ENCODE data around the gene CHPF.
A peak's percentile ranks its signal among the peaks of the same experiment; 100 is the strongest.

Gene CHPF

DNA sequence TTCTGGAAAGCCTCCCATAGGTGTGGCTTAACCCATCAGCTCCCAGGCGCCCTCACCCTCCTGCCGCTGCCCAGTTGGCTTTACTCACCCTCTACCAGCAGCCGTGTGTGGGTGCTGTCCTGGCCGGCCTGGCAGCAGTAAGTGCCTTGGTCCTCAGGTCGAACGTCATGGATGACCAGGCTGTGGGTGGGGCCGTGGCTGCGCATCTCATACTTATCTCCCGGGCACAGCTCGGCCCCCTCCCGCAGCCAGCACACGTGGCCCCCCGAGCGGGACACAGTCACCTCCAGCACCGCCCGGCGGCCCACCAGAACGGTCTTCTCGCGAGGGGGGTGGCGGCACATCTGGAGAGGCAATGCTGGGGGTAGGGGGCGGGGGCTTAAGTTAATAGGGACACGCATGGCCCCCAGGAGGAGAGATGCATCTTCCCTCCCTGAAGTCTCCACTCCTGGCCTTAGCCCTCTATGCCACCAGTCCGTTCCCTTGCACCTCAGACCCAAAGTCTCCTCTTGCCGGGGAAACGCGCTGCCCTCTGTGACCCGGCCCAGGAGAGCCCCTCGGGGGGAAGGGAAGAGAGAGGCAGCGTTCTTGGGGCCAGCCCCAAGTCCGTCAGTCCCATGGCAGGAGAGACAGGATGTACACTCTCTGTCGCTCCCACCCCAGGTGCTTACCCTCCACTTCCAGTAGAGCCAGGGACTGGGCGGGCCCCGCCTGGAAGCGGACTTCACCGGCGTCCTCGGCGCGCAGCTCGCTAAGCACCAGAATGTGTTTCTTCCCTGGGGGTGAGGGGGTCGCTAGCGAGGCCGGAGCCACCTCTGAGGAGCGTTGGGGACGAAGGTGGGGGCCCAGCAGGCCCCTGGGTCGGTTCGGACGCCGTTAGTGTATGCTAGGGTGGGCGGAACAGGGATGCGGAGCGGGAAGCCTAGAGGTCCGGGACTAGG, 8.1 kb upstream of the CHPF start:
- DNase-seq (ENCODE audit: low read depth, low spot score) = no peak

- no peak for DNase-seq (ENCODE audit: low read depth, low spot score)
Observed at GRCh38 chr2:219549619-219550018, 6.0 kb upstream of the CHPF start.

GRCh38 chr2:219548990-219549389, 5.4 kb upstream of the CHPF start:
- no peak for DNase-seq (ENCODE audit: low read depth, low spot score)

DNA sequence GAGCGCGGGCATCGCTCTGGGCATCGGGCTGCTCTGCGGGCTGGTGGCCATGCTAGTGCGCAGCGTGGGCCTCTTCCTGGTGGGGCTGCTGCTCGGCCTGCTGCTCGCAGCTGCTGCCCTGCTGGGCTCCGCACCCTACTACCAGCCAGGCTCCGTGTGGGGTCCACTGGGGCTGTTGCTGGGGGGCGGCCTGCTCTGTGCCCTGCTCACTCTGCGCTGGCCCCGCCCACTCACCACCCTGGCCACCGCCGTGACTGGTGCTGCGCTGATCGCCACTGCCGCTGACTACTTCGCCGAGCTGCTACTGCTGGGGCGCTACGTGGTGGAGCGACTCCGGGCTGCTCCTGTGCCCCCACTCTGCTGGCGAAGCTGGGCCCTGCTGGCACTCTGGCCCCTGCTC, 4.0 kb upstream of the CHPF start:
- DNase-seq (ENCODE audit: low read depth, low spot score) = no peak

- DNase-seq (ENCODE audit: low read depth, low spot score) = no peak
Observed at GRCh38 chr2:219545943-219546352, 2.3 kb upstream of the CHPF start.

DNA sequence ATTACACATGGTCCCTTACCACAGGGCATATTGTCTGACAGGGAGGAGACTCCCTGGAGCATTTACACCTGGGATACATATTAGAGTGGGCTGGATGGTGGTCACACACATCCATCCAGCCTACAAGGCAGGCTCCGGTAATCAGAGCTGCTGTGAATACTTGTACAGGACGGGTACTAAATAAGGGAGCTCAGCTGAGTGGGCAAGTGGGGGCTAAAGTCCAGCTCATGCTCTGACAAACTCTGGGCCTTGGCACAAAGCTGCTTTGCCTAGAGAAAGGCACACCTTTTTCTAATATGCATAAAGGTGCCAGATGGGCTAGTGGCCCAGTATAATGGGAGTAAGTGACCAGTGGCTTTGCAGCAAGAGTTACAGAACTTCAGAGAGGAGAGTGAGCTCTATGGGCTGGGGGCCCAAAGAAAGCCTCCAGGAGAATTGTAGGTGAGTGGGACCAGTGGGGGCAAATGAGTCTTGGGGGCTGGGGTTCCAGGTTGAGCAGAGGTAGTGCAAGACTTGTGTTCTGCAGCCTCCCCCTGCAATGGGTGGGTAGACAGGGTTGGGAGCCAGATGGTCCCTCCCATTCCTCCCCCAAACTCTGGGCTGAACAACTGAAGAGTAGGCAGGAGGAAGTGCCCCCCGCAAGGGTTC, 1.8 kb upstream of the CHPF start:
- no peak for DNase-seq (ENCODE audit: low read depth, low spot score)

GRCh38 chr2:219544567-219544966, 958 bp upstream of the CHPF start:
- no peak for DNase-seq (ENCODE audit: low read depth, low spot score)

GRCh38 chr2:219542931-219543595, 546 bp downstream of the CHPF start:
- no peak for DNase-seq (ENCODE audit: low read depth, low spot score)

DNA sequence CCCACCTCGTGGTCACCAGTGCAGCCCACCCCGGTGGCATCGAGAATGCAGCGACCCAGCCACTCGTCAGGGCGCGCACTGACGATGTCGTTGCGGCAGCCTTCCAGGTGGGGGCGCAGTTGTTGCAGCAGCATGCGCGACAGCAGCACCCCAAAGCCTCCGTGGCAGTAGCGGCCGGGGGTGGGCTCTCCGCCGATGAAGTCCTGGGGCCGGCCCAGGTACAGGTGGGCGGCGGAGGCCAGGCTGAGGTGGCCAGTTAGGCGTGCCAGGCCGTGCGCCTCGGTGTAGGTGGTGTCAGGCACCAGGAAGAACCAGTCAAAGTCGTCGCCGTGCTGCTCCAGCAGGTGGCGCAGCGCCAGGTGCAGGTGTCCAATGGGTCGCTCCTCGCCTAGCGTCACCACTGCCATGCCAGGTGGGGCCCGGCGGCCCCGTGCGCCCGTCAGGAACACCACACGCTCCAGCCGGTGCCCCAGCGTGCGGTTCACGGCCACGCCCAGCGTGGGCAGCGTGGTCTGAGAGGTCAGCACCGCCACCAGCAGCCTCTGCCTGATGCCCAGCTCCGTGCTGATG, 1.9 kb downstream of the CHPF start:
- DNase-seq (ENCODE audit: low read depth, low spot score) = no peak

DNA sequence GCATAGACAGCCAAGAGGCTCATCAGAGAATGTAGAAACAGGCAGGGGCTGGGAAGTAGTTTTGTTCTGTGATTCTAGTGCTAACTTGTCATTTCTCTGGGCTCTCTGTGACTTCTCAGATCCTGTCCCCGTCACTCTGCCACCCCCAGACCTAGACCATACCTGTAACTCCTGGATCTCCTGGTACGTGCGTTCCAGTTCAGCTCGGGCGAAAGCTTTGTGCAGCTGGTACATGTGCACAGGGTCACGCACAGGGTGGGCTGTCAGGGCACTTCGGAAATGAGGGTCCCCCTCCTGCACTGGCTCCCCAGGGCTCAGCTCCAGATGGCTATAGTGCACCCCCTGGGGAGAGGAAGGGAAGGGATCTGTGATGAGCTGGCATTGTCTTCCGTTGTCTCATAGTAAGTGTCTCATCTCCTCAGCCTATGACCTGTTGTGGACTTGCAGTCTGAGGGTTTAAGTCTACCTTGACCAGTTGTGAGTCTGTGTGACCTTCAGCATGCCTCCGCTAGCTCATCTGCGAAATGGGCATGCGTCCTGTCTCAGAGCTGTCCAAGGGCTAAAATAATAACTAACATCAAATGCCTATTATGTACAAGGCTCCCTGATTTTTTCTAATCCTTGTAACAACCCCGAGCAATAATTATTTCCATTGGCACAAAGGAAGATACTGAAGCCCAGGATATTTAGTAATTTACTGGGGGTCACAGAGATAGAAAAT, 2.7 kb downstream of the CHPF start:
- no peak for DNase-seq (ENCODE audit: low read depth, low spot score)

DNA sequence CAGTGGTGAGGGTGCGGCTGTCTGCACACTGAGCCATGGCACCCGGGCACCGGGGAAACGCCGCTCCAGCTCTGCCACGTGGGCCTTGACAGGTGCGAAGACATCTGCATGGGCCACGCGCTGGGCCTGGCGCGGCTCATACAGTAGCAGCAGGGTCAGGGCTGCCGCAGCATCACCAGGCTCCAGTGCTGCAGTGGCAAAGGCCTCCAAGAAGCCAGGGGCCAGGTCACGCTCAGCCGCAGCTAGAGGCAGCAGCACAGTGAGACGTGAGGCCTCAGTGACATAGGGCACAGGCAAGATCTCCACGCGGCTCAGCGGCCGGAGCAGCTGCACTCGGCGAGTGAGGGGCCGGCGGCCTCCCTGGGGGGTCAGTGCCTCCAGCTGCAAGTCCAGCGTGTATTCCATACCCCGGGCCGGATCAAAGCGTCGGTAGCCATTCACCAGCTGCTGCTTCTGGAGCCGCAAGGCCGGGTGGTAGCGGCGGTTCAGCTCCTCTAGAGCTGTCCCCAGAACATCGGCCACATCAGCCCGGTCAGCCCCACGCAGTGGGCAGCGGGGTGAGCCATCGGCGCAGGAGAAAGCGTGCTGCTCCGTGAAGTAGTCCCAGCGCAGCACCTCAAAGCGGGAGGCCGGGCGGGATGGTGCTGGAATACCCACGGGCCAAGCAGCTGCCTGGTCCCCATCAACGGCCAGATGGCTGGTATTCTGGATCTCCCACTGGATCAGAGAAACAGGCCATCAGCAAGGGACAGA, 3.5 kb downstream of the CHPF start:
- DNase-seq (ENCODE audit: low read depth, low spot score) = no peak

GRCh38 chr2:219538956-219539788, 4.4 kb downstream of the CHPF start:
- no peak for DNase-seq (ENCODE audit: low read depth, low spot score)

GRCh38 chr2:219538504-219538951, 5.1 kb downstream of the CHPF start:
- DNase-seq (ENCODE audit: low read depth, low spot score) = peak; percentile 44

DNA sequence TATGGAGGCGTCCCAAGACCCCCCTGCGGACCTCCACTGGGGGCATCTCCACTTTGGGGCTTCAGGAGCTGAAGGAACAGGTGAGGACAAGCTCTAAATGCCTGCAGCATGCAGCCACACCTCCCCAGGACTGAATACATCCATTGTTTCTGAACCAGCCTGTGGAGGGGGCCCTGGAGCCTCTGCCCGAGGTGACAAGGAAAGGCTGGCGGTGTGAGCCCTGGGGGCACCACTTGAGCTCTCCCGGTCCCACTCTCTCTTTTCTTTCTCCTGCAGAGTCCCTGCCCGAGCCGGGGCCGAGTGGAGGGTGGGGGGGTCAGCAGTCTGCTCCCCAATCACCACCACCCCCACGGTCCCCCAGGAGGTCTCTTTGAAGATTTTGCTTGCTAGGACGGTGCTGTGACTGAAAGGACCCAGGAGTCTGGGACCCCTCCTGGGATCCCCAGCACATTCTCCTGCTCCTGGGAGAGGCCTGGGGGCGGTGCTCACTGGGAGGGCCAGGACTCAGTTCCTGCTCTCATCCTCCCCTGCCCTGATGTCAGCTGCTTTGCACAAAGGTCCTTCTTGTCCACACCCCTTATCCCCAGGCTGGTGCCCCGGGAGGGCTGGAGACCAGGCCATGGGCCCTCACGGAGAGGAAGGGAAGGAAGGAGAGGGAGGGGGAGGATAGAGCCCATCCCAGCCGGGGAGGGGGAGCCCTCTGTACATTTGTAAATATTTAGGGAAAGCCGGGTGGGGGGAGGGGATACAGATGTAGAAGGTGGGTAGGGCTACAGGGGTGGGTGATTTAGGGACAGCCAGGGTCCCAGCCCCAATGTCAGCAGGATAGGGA, 5.7 kb downstream of the CHPF start:
- no peak for DNase-seq (ENCODE audit: low read depth, low spot score)

DNA sequence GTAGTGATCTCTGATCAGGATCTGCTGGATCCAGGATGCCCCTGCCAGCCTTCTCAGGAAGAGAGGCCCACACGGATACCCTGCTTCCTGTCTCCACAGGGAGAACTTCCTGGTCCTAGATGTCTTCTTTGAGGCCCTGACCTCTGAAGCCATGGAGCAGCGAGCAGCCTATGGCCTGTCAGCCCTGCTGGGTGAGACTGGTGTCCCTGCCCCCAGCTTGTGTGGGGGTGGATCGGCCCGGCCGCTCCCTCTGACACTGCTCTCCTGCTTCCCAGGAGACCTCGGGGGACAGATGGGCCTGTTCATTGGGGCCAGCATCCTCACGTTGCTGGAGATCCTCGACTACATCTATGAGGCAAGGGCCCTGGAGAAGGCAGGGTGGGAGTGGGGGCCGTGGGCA, 6.6 kb downstream of the CHPF start:
- no peak for DNase-seq (ENCODE audit: low read depth, low spot score)

DNA sequence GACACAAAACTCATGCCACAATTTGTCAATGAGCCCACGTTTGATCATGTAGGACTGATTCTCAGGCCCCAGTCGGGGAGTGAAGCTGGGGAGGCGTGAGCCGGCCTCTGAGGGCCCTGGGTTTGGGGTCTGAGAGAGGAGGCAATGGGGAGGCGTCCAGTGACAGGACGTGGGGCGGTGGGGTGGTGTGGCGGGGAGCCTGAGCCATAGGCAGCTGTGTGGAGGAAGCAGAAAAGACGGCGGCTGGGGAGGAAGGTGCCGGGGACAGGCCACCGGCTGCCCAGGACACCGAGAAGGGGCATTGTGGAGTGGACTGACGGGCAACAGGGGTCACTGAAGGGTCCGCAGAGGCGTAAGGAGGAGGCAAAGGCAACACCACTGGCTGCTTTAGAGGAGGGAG, 7.2 kb downstream of the CHPF start:
- no peak for DNase-seq (ENCODE audit: low read depth, low spot score)

GRCh38 chr2:219533930-219534661, 9.5 kb downstream of the CHPF start:
- no peak for DNase-seq (ENCODE audit: low read depth, low spot score)

GRCh38 chr2:219532378-219532649, 11.3 kb downstream of the CHPF start:
- DNase-seq (ENCODE audit: low read depth, low spot score) = no peak

All from smooth muscle cell of the brain vasculature (primary cell).